AG04450 (cell line): ENCODE results near the gene METTL5. TPM values are rescaled to one million over a fixed set of nuclear protein-coding genes. Genes with fewer than 3 reads are reported as not detected.
"Not testable (repeated sequence)": the region's sequence is repeated elsewhere in the genome, so short reads cannot be mapped to it uniquely, and the experiment has no call there.

Experiments used
- CTCF ChIA-PET: fragments of 300-600, 350-600 bp; formaldehyde crosslinking; extraction: SDS; loops from one replicate; lab custom pipeline; 2022; ENCODE audit warnings: antibody characterized with exemption, inconsistent platforms; lab: Charles Lee
- POLR2A ChIA-PET: fragments of 350-600 bp; formaldehyde crosslinking; extraction: SDS; loops from one replicate; lab custom pipeline; 2021; ENCODE audit warnings: antibody characterized with exemption, inconsistent platforms; lab: Yijun Ruan, JAX
- DNase-seq: peaks from one replicate; pipeline ENCODE4 v3.0.0-alpha.2; 2011; ENCODE audit warnings: low read depth, low spot score
- H3K27ac ChIP-seq: one replicate; pipeline ENCODE4 v1.5.1; 2012; ENCODE audit warnings: low read depth, low read length, control low read depth
- H3K27me3 ChIP-seq: one replicate; pipeline ENCODE4 v1.6.0; 2012; ENCODE audit warnings: low read length; ENCODE audit not compliant: control insufficient read depth, insufficient read depth
- H3K4me3 ChIP-seq: 2 replicates; pipeline ENCODE4 v1.5.1; 2011; ENCODE audit warnings: mild to moderate bottlenecking, low read depth, low read length, control low read depth
- H3K9me3 ChIP-seq: 2 replicates; pipeline ENCODE4 v1.5.1; 2012; ENCODE audit warnings: low read length; ENCODE audit not compliant: control insufficient read depth, insufficient read depth
- CTCF ChIP-seq: IDR thresholded peaks from 2 replicates; pipeline ENCODE4 v1.5.1; 2011; ENCODE audit warnings: low read depth, low read length, control low read depth, inconsistent platforms
- polyA plus RNA-seq: library from polyadenylated mRNA; depleted of rRNA; stranded (reverse); fragments of >200 nt; gene quantifications from 2 replicates; pipeline ENCODE4 v1.2.3, GENCODE V29; 2011

Gene METTL5
- polyA plus RNA-seq, 1 experiment, result 45.0 TPM

DNA sequence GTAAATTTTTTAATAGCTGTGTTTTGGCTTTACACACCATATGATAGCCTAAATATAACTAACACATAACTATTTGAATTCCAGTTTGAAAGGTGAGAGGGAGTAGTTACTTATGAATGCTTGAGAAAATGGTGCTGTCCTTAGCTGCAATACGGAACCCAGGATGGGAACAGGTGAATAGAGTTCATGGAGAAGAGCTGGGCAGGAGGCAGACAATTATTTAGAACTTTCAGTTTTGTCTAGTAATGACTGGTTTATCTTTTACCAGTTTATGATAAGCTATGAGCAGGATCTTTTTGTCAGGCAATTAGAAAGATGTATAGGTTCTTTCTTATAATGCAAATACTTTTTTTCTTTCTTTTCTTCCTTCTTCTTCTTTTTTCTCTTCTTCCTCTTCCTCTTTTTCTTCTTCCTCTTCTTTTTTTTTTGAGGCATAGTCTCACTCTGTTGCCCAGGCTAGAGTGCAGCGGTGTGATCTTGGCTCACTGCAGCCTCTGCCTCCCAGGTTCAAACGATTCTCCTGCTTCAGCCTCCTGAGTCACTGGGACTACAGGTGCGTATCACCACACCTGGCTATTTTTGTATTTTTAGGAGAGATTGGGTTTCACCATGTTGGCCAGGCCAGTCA is 28.4 kb upstream of the METTL5 start:
- POLR2A ChIA-PET, result no interaction called here
- no peak overlapping the region for H3K4me3 ChIP-seq
- CTCF ChIA-PET, result interaction anchor here (0.6 to 1.2 kb wide), 3 partner anchors 9 to 401 kb away, joined by 3 to 5 read pairs (median 3); partner anchors contain the start of gene UBR3
- H3K27me3 ChIP-seq, result no peaks in the 10 kb centered on the region
- no peak for TF ChIP-seq CTCF
- DNase-seq, result no peak
- no peak overlapping the region for H3K27ac ChIP-seq
- no peaks in the 10 kb centered on the region for H3K9me3 ChIP-seq

DNA sequence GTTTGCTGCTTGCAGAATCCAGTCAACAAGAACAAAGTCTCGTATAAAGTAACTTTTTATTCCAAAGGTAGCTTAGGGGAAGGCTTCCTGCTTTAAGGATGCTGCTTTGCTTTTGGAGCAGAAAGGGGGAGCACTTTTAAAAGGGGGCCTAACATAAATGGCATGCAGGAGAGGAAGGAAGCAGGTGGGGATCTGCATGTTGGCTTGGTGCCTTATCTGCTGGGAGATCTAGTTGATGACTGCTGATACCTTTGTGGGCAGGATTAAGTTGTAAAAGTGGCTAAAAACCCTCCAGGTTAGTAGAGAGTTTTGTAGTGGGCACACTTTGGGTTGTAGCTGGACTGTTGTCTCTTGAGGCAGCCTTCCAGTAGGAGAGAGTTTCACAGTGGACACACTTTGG is 25.0 kb upstream of the METTL5 start:
- no peak for DNase-seq
- Histone ChIP-seq H3K27ac (no peak overlapping the region), H3K27me3 (no peaks in the 10 kb centered on the region), H3K4me3 (no peak overlapping the region), H3K9me3 (no peaks in the 10 kb centered on the region)
- ChIA-PET CTCF (no interaction called here), POLR2A (no interaction called here)
- TF ChIP-seq CTCF, result no peak

GRCh38 chr2:169848959-169849693 is 24.4 kb upstream of the METTL5 start:
- H3K9me3 ChIP-seq, H3K27ac ChIP-seq, CTCF ChIA-PET, H3K27me3 ChIP-seq, POLR2A ChIA-PET, H3K4me3 ChIP-seq, DNase-seq: not testable (repeated sequence)

- ChIA-PET CTCF (no interaction called here), POLR2A (no interaction called here)
- no peak overlapping the region for H3K27ac ChIP-seq
- H3K9me3 ChIP-seq, result no peaks in the 10 kb centered on the region
- TF ChIP-seq CTCF, result no peak
- no peak for DNase-seq
- H3K27me3 ChIP-seq, result no peaks in the 10 kb centered on the region
- H3K4me3 ChIP-seq, result no peak overlapping the region
Measured at GRCh38 chr2:169845016-169845415, 20.3 kb upstream of the METTL5 start.

DNA sequence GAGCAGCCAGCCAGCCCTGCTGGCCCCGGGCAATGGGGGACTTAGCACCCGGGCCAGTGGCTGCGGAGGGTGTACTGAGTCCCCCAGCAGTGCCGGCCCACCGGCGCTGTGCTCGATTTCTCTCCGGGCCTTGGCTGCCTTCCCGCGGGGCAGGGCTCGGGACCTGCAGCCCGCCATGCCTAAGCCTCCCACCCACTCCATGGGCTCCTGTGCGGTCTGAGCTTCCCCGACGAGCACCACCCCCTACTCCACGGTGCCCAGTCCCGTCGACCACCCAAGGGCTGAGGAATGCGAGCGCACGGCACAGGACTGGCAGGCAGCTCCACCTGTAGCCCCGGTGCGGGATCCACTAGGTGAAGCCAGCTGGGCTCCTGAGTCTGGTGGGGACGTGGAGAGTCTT is 16.9 kb upstream of the METTL5 start:
- H3K9me3 ChIP-seq, H3K27me3 ChIP-seq, CTCF ChIA-PET, H3K27ac ChIP-seq, H3K4me3 ChIP-seq, DNase-seq, POLR2A ChIA-PET: not testable (repeated sequence)

DNA sequence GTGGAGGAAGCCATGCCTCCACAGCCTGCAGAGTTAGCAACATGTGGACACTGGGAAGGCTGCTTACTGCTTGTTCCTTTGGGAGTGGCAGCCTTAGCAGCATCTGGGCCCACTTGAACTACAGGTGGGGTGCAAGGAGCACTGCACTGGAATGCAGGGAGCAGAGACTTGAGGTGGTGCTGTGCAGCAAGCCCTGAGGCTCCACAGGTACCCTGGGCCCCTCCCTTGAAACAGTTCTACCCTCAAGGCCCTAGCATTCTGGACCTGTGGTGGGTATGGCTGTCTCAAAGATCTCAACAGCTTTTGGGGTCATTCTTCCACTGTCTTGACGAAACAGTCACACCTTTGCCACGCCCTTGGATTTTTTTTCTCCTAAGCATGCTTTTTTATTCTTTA is 16.0 kb upstream of the METTL5 start:
- H3K27me3 ChIP-seq, result no peaks in the 10 kb centered on the region
- H3K9me3 ChIP-seq, result no peaks in the 10 kb centered on the region
- DNase-seq, result no peak
- TF ChIP-seq CTCF, result no peak
- CTCF ChIA-PET, result no interaction called here
- H3K4me3 ChIP-seq, result no peak overlapping the region
- H3K27ac ChIP-seq, result no peak overlapping the region
- POLR2A ChIA-PET, result no interaction called here
